ENCODE measurements around the gene FMN1. TPM values are rescaled to one million over a fixed set of nuclear protein-coding genes. Genes with fewer than 3 reads are reported as not detected.

The FMN1 gene
- total and polyA plus RNA-seq, 10 donors: 0.43 to 42.1 (median 8.6) TPM

DNA sequence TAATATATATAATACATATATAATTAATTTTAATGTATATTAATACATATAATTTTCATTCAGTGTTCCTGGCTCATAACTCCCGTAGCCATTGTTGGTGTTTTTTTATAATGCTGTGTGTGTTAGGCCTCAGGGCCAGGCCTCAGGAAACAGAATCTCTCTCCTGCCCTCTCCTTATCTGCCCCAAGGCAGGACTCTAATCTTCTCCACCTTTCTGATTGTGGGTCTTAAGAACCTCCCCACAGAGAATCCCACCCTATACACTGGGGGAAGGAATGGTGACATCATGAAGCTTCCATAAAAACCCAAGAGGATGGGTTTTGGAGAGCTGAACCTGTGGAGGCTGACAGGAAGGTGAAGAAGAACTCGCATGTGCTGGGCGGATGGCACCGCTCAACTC lies 4.0 kb upstream of the FMN1 start:
- TF ChIP-seq POLR2A (IDR thresholded peaks at IDR 0.05) (no peak), POLR2AphosphoS5 (IDR thresholded peaks at IDR 0.05) (no peak)
- TF ChIP-seq, protein P1, sequence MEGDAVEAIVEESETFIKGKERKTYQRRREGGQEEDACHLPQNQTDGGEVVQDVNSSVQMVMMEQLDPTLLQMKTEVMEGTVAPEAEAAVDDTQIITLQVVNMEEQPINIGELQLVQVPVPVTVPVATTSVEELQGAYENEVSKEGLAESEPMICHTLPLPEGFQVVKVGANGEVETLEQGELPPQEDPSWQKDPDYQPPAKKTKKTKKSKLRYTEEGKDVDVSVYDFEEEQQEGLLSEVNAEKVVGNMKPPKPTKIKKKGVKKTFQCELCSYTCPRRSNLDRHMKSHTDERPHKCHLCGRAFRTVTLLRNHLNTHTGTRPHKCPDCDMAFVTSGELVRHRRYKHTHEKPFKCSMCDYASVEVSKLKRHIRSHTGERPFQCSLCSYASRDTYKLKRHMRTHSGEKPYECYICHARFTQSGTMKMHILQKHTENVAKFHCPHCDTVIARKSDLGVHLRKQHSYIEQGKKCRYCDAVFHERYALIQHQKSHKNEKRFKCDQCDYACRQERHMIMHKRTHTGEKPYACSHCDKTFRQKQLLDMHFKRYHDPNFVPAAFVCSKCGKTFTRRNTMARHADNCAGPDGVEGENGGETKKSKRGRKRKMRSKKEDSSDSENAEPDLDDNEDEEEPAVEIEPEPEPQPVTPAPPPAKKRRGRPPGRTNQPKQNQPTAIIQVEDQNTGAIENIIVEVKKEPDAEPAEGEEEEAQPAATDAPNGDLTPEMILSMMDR (IDR thresholded peaks at IDR 0.05 in 8 of 11, conservative IDR thresholded peaks at IDR 0.05 in 3 of 11): no peak
- no peak for DNase-seq
- peaks cover 0 to 9% (median under 1%) of the 10 kb centered on the region in 7 donors for H3K27me3 ChIP-seq (replicated peaks in 1 of 7)
- no peak overlapping the region for H3K4me3 ChIP-seq
- intact Hi-C loops (cut with DNase I; ENCODE audit: low total_unique reads): no loop called here
- no peaks in the 10 kb centered on the region for H3K9me3 ChIP-seq
- peaks cover 0 to 29% (median 21%) of the 10 kb centered on the region in 6 donors for H3K4me1 ChIP-seq
- 90 to 97% (median 95%) methylated on average over 4 of the region's 4 CpGs for WGBS, 5 donors
- H3K36me3 ChIP-seq: no peaks in the 10 kb centered on the region
- no peak overlapping the region for H3K27ac ChIP-seq

DNA sequence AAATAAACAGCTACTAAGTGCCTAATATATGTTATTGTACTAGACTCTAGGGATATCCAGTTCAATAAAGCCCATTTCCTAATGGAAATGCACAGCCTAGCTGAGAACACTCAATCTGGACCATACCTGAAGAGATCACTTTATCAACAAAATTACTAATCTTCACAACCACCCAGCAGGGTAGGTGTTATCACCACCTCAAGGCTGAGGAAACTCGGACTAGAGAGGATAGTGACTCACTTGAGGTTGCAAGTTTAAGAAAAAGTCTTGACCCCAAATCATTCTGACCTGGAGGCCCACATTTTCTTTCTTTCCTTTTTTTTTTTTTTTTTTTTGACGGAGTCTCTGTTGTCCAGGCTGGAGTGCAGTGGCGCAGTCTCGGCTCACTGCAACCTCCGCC lies 3.1 kb upstream of the FMN1 start:
- H3K4me3 ChIP-seq: no peak overlapping the region
- 86 to 92% (median 90%) methylated on average over 4 to 5 of the region's 5 CpGs for WGBS, 5 donors
- intact Hi-C loops (cut with DNase I; ENCODE audit: low total_unique reads): no loop called here

DNA sequence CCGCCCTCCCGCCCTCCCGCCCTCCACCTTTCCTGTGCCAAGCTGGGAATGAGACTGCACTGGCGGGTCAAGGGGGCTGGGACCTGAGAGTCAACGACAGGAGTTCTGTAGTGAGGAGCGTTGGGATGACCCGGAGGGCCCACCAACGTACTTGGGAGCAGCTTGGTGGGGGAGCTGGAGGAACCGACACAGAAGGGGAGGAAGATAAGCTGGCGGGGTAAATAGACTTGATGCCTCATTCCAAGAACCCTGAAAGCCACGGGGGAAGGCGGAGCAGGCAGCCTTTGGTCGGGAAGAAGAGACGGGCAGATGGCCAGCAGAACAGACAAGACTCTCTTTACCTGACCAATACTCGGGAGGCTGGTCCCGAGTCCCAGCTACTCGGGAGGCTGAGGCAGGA lies 277 bp downstream of the FMN1 start:
- Histone ChIP-seq H3K27me3 (replicated peaks in 1 of 7) (peaks cover 0 to 22% (median 5%) of the 10 kb centered on the region in 7 donors), H3K4me3 (peak overlapping the region; percentile 30 to 64 (median 42)), H3K9me3 (no peaks in the 10 kb centered on the region), H3K36me3 (no peaks in the 10 kb centered on the region), H3K4me1 (peaks cover 0 to 16% (median 12%) of the 10 kb centered on the region in 6 donors), H3K27ac (peak overlapping the region in 1 of 8 donors; percentile 51)
- DNase-seq: peak; percentile 74
- WGBS, 5 donors: 7 to 23% (median 19%) methylated on average over 14 to 17 of the region's 17 CpGs
- no peak for TF ChIP-seq POLR2A (IDR thresholded peaks at IDR 0.05)
- TF ChIP-seq POLR2AphosphoS5 (IDR thresholded peaks at IDR 0.05): no peak
- TF ChIP-seq, protein P1 (IDR thresholded peaks at IDR 0.05 in 8 of 11, conservative IDR thresholded peaks at IDR 0.05 in 3 of 11): no peak
- intact Hi-C loops (cut with DNase I; ENCODE audit: low total_unique reads): no loop called here

More for the DNA sequence above, 3.1 kb upstream of the FMN1 start:
- no peak for TF ChIP-seq POLR2AphosphoS5 (IDR thresholded peaks at IDR 0.05)
- no peak for TF ChIP-seq POLR2A (IDR thresholded peaks at IDR 0.05)
- TF ChIP-seq, protein P1 (IDR thresholded peaks at IDR 0.05 in 8 of 11, conservative IDR thresholded peaks at IDR 0.05 in 3 of 11): no peak
- H3K36me3 ChIP-seq: no peaks in the 10 kb centered on the region
- DNase-seq: no peak
- no peaks in the 10 kb centered on the region for H3K9me3 ChIP-seq
- H3K4me1 ChIP-seq: peaks cover 0 to 29% (median 21%) of the 10 kb centered on the region in 6 donors
- no peak overlapping the region for H3K27ac ChIP-seq
- peaks cover 0 to 16% (median 5%) of the 10 kb centered on the region in 7 donors for H3K27me3 ChIP-seq (replicated peaks in 1 of 7)

DNA sequence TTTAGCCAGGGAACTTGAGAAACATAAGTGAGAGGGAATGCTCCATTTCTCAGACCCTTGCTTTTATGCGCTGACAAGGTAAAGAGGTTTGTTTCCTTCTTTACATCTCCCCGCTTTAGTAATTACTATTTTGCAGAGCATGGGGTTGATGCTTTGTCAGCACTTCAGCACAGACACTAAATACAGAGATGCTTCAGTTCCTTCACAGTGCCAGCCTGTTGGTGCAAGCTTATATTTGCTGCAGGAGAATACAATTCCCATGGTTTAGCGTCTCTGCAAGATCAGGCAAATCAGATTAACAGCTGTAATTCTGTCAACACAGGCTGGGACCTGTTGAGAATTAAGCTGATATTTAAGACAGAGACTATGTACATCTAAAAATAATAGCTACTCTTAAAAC lies 2.9 kb downstream of the FMN1 start:
- Histone ChIP-seq H3K36me3 (no peaks in the 10 kb centered on the region), H3K9me3 (no peaks in the 10 kb centered on the region), H3K27ac (no peak overlapping the region), H3K27me3 (replicated peaks in 1 of 7) (peaks cover 0 to 22% (median 5%) of the 10 kb centered on the region in 7 donors), H3K4me3 (no peak overlapping the region), H3K4me1 (peaks cover 0 to 22% (median 12%) of the 10 kb centered on the region in 6 donors)
- WGBS, 5 donors: 81 to 90% (median 87%) methylated on average over 3 of the region's 3 CpGs
- TF ChIP-seq POLR2AphosphoS5 (IDR thresholded peaks at IDR 0.05) (no peak), POLR2A (IDR thresholded peaks at IDR 0.05) (no peak)
- TF ChIP-seq, protein P1 (IDR thresholded peaks at IDR 0.05 in 8 of 11, conservative IDR thresholded peaks at IDR 0.05 in 3 of 11): no peak
- no peak for DNase-seq
- intact Hi-C loops (cut with DNase I; ENCODE audit: low total_unique reads): no loop called here
